ENCODE data around the gene FGD4.
"Not testable (repeated sequence)": the region's sequence is repeated elsewhere in the genome, so short reads cannot be mapped to it uniquely, and the experiment has no call there.

FGD4 gene

GRCh38 chr12:32561931-32562341 is 162.6 kb downstream of the FGD4 start:
- DNase-seq (ENCODE audit: low read depth): no peak

DNA sequence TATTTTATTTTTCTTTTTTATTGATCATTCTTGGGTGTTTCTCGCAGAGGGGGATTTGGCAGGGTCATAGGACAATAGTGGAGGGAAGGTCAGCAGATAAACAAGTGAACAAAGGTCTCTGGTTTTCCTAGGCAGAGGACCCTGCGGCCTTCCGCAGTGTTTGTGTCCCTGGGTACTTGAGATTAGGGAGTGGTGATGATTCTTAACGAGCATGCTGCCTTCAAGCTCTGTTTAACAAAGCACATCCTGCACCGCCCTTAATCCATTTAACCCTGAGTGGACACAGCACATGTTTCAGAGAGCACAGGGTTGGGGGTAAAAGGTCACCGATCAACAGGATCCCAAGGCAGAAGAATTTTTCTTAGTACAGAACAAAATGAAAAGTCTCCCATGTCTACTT is 163.1 kb downstream of the FGD4 start:
- DNase-seq (ENCODE audit: low read depth): not testable (repeated sequence)

DNA sequence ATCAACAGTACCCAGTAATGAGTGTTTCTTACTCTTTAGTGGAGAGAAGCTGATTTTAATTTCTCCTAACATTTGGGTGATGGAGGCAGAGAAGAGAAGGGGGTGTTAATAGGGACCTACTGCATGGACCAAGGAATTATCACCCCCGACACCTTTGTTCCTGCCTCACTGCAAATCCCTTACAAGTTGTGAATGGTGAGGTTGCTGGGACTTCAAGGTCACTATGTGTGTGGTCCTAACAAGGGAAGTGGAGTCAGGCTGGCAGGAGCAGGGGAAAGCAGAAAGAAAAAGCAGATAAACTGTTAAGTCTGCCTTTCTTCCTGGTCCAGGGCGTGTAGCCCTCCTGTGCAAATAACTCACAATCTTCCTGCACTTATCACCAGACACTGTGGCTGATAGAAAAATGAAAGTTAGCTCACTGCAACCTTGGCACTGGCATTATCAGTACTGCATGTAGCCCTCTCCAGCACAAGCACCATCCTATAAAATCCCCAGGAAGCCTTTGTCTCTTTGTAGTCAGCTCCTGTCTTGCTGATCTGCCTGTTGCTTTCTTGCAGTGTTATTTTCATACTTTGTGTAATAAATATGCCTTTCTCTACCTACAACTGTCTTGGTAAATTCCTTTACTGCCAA is 167.4 kb downstream of the FGD4 start:
- DNase-seq (ENCODE audit: low read depth): no peak

- no peak for DNase-seq (ENCODE audit: low read depth)
Observed at GRCh38 chr12:32567296-32567674, 167.9 kb downstream of the FGD4 start.

- peak; percentile 78 for DNase-seq (ENCODE audit: low read depth)
Observed at GRCh38 chr12:32568228-32568627, 168.9 kb downstream of the FGD4 start.

DNA sequence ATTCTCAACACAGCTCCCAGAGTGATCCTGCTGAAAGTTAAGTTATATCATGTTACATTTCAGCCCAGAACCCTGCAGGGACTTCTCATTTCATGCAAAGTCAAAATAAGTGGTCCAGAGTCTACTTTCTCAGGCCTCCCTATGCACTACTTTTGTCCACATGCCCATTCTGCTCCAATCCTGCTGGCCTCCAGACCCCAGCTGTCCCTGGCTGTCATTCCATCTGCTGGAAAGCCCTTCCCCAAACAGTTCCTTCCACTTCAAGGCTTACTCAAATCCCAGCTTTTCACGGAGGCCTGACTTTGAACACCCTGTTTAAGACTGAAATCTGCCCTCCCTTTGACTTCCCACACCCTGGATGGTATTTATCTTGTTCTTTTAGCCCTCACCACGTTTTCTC is 169.9 kb downstream of the FGD4 start:
- DNase-seq (ENCODE audit: low read depth): no peak

DNA sequence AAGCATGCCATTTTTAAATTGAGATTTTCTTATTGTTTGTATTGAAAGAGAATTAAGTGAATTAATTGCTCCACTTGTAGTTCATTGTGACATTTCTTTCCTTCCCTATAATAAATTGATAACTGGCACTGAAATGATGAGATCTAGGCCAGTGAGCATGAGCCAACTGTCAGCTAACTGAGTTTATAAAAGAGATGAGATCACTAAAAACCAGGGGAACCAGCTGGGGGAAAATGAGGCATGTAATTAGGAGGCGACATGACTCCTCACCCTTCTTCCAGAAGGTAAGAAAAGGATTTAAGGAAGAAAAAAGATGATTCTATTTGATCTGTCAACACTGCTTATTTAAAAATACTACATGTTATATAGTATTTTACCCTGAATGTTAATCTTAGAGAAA is 175.2 kb downstream of the FGD4 start:
- no peak for DNase-seq (ENCODE audit: low read depth)

GRCh38 chr12:32577328-32577727 is 178.0 kb downstream of the FGD4 start:
- DNase-seq (ENCODE audit: low read depth): no peak

DNA sequence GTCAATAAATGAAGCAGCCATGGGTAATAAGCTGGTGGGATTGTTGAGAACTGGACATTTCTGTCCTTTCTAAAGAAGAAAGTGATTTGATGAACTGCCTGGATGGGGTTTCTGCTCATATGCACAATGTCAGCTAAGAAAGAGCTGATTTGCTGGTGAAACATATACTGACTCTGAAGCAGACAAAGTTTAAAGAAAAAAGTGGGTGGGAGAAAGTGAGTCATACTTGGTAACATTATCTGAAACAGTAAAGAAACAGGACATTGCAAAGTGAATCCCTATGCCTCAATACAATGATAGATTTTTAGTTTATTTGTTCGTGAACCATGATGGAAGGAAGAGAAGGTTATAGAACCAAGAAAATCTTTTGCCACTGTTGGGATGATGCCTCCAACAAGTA is 184.2 kb downstream of the FGD4 start:
- no peak for DNase-seq (ENCODE audit: low read depth)

- no peak for DNase-seq (ENCODE audit: low read depth)
Observed at GRCh38 chr12:32585680-32586079, 186.3 kb downstream of the FGD4 start.

- DNase-seq (ENCODE audit: low read depth): no peak
Observed at GRCh38 chr12:32586390-32586789, 187.0 kb downstream of the FGD4 start.

- no peak for DNase-seq (ENCODE audit: low read depth)
Observed at GRCh38 chr12:32587581-32588495, 188.5 kb downstream of the FGD4 start.

DNA sequence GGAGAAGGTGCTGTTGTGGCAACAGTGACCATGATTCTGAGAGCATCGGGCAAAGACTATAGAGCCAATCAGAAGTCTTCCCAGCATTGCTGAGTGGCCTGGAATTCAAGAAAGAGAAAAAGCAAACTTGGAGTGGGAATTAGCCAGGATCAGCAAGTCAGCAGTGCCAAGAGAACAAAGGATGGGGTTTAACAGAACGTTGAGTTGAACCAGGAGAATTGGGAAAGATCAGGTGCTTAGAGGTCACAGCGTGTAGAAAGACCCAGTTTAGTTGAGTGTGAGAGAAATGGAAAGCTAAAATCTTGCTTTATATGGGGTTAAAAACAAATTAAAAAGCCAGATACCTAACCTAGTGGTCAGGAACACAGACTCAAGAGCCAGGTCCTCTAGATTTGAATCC is 189.2 kb downstream of the FGD4 start:
- no peak for DNase-seq (ENCODE audit: low read depth)

GRCh38 chr12:32589165-32589865 is 190.0 kb downstream of the FGD4 start:
- DNase-seq (ENCODE audit: low read depth): no peak

DNA sequence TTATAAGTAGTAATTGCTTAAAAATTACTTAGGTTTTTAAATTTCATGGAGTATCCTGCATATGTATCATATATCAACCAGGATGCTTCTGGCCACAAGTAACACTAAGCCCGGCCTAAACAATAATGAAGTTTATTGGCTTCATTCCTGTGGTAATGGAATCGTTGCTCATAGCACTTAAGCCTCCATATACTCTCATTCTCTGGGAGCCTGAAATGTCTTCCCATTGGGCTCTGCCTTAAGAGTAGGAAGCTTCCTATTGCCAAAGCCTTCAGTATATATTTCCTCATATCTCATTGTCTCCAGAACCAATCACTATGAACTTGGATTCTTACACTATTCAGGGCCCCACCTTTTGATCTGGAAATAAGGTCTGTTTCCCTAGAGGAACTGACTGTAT is 195.9 kb downstream of the FGD4 start:
- DNase-seq (ENCODE audit: low read depth): no peak

DNA sequence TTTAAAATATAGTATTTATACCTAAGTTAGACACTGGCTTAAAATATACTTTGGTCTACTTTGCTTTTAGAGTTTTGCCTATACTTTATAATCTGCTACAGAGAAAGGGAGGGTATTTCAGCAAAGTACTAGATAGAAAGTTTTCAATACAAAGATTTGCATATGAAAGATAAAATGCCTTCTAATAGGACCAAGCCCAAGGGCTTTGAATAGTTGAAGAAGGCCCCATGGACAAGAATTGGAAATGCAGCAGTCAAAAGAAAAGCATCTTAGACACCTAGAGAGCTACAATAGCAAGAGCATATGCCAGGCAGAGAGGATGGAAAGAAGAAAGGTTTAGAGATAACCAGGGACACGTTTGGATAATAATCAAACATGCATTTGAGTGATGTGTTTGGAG is 196.7 kb downstream of the FGD4 start:
- DNase-seq (ENCODE audit: low read depth): no peak

GRCh38 chr12:32598688-32599087 is 199.3 kb downstream of the FGD4 start:
- no peak for DNase-seq (ENCODE audit: low read depth)

- DNase-seq (ENCODE audit: low read depth): no peak
Observed at GRCh38 chr12:32600681-32601080, 201.3 kb downstream of the FGD4 start.

DNA sequence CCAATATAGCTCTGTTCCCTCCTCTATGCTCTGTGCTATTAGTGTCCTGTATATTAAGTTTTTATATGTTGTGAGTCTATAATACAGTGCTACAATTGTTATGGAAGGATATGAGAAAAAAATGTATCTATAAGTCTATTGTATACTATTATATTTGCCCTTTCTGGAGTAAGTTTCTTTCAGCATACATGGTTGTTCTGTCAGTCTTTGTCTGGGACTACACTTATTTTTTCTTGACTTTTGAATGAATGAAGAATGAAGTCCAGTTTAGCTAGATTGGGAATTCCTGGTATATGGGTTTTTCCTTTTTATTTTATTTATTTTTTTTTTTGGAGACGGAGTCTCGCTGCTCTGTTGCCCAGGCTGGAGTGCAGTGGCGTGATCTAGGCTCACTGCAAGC is 203.7 kb downstream of the FGD4 start:
- DNase-seq (ENCODE audit: low read depth): no peak

GRCh38 chr12:32603858-32604257 is 204.5 kb downstream of the FGD4 start:
- DNase-seq (ENCODE audit: low read depth): no peak

DNA sequence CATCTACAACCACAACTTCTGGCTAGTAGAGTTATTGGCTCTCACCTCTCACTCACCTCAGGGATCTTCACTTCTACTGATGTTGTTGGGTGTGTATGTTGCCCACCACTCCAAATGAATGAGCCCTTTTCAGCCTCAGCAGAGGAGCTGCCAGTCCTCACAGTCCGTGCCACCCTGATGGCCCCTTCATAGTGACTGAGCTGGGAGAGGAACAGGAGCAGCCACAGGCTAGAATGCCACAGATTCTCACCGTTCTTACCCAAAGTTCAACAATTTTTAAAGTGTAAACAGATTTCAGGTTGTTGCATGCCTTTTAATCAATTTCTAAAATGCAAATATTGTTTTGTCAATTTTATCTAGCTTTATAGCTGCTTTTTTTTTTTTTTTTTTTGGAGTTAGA is 205.2 kb downstream of the FGD4 start:
- DNase-seq (ENCODE audit: low read depth): no peak

- no peak for DNase-seq (ENCODE audit: low read depth)
Observed at GRCh38 chr12:32605326-32606095, 206.2 kb downstream of the FGD4 start.
